Measurements from ENCODE around the gene MOB3B.
"Not testable (repeated sequence)": the region's sequence is repeated elsewhere in the genome, so short reads cannot be mapped to it uniquely, and the experiment has no call there.

The MOB3B gene

DNA sequence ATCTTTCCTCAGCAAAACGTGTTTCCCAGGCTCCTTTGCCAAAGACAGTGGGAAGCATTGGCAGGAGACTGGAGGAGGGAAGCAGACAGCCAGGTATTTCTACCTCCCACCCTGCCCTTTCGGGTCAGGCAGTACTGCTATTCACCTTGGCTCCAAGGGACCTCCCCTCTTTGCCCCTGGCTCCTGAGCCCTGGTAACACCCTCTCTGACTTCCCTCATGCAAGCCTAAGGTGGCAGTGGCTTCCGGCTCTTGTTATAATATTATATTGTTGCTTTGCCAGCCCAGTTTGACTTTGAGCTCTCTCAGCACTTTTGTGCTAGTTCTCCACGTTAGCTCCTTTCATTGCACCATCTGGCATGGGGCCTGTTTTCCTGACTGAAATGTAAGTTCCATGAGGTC lies 87.2 kb downstream of the MOB3B start:
- DNase-seq: no peak

DNA sequence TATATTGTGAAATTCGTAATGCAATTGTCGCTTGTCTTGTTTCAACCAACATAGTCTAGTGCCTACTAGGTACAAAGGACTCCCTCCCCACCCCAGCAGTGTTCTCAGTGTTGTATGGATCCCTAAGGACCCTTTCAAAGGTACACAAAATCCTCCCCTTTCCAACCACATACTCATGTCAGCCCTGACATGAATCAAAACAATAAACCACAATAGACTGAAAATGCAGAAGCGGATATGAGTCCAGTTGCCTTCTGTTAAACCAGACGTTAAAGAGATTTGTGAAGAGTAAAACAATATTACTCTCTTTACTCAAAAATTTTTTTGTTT lies 87.9 kb downstream of the MOB3B start:
- DNase-seq: no peak

DNA sequence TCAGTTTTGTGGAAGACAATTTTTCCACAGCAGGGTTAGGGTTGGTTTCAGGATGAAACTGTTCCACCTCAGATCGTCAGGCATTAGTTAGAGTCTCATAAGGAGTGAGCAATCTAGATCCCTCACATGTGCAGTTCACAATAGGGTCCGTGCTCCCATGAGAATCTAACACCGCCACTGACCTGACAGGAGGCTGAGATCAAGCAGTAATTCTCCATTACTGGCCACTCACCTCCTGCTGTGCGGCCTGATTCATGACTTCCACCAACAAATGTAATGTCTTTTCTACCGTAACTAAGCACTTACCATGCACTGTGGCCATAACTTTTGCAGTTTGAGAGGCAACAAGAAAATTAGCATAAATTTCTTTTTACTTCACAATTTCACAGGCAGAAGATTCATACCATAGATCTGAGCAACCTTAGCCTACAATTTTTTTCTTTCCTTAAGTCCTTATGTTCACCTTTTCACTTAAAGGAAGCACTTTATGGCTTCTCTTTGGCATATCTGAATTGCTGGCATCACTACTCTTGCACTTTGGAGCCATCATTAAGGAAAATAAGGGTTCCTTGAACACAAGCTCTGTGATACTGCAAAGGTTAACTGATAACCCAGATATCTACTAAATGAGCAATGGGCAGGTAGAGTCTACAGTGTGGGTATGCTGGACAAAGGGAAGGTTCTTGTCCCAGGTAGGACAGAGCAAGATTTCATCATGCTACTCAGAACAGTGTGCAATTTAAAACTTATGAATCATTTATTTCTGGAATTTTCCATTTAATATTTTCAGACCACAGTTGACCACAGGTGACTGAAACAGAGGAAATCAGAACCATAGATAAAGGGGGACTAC lies 88.5 kb downstream of the MOB3B start:
- DNase-seq: no peak

DNA sequence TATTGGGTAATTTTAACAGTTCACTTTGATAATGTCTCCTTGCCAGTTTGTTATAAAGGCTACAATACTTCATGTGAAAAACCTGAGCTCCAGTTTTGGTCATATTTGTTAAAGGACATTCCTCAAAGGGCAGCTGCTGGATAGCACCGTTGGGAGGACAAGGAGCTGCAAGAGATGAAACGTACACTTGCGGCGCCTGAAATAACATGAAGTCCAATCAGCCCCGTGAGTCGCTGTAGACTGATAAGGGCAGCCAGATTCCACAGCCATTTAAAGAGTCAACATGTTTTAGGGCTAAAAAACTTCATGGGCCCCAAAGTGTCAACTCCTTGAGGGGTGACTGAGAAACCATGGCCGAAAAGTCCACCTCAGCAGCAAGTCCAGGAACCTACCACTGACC lies 91.1 kb downstream of the MOB3B start:
- no peak for DNase-seq

DNA sequence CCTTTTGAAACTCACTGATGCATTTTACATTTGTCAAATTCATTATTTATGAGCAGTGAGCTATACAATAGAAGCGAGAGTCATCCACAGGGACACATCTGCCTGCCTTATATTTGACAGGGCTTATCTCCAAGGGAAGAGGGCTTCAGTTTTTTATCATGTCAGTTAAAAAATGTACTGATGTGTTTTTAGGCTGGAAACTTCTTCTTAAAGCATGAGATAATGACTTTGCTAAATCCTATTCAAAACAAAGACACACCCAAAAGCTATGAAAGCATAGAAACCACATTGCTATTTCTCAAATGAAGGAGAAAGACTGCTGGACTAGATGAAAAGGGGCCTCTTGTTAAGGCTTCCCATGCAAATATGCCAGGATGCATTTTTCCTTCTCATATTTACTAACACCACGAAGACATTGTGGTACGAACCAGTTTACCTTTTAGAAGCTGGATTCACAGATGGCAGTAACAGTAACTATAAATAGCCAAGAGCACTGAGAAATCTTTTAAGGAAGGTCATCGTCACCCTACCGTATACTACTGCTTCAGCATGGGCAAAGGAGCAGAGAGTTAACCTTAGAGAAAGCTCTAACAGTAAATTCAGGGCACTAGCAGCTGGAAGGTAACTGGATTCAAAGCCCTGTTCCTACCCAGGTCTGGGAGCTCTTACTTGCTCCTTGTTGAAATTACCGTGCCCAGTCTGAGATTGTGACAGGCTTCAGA lies 91.8 kb downstream of the MOB3B start:
- DNase-seq: no peak

DNA sequence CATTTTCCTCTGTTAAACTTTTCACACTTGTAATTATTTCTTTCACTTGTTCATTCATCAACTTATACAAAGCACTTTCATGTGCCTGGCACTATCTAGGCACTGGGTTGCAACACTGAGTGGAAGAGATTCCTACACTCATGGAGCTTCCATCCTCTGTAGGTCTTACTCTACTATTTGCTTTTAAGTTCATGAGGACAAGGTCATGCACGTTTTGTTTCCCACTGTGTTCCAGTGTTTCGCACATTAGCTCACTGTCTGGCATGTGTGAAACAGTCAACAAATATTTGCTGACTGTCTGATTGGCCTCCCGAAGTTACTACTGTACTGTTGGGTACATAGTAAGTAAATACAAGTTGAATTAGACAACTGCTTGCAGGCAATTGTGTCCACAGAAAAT lies 93.4 kb downstream of the MOB3B start:
- no peak for DNase-seq

DNA sequence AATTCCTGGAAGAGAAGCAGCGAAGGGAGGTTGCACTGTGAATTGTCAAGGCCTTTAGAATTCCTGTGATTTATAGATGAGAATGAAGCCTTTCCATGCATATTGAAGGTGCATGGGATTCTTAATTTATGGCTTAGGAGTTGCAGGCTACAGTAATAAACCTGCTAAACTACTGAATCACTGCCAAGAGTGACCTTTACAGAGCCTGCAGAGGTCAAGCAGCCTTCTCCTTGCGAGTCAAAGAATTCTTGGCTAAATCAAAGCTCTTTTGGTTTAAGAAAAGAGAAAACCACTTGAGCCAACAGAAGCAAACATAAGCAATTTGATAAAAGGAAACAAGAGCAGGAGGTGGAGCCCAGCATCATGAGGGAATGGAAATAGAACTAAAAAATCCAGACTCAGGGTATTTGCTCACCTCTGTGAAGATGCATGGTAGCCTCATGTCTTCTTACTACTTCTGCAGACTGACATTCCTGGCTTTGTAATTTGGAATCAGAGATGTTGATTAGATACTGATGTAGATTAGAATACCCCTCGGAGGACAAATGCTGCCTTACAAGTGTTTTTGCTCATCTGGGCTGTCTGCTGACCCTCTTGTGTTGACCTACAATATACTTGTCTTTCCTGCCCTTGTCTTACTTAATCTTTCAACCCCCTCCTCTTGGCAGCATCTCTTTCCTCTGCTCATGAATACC lies 95.8 kb downstream of the MOB3B start:
- no peak for DNase-seq

DNA sequence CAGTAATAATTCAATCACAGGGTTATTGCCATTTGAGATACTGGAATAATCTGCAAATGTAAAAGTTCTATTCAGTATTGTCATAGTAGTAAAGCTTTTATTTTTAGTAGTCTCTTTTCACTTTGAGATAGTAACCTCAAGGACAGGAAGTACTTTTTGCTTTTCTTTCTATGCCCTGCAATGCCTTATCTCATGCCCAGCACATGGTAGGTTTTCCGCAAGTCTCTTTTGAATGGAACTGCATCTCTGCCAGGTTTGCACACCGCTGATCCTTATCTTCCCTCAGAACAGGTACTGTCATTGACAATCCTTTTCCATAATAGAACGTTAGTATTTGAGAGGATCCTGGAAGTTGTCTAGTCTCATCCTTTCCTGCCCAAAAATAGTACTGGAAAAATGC lies 97.3 kb downstream of the MOB3B start:
- no peak for DNase-seq

DNA sequence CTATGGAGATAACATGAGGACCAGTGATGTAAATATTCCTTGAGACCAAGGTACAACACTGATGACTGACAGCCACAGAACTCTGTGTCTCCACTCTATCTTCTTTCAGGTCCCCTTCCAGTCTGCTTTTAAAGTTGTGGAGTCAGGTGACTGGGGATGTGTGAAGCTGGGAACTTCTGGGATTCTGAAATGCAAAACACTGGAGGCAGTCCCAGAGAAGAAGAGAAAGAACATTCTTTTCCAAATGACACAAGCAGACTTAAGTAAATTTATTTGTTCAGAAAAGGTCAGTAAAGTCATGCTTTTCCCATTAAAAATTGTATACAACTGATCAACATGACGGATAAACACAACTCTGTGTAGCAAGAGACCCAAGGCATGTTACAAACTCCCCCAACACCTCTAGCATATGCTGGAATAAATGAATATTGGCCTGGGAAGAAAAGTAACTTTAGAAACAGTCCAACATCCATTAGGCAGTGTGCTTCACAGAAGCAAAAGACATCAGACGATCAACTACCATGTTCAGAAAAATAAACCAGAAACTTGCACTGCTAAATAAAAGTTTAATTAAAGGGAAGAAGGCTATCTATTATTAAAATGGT lies 98.0 kb downstream of the MOB3B start:
- DNase-seq: no peak

DNA sequence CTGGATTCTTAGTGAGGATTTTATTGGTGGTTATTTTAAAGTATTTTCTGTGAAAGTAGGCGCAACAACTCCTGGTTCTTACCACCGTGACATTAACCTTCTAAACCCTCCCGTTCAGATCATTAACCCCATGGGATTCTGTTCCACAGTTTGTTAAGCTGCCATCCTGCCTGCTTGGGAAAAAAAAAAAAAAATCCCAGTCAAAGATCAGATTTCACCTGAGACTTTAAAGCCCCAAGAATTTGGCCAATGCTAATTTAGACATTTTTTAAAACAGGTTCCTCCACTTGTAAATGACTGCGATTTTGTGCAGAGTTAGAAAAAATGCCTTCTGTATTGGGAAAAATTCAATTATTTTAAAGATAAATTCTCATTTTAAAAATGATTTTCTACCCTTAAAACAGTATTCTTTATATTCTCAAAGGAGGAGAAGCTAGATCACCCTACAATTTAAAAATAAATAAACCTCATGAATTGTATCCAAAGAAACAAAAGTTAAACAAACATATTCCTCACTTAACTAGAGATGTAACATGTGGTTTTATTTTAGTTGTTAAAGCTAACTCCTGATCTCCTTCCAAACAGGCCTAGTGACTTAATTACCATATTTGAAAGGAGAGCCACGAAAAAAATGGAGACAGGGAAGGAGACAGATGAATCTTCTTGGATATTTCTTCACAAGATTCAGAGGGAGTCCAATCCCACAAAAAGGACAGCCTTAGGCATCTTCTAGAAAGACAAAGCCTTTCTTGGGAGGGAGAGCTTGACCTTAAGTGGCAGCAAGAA lies 98.7 kb downstream of the MOB3B start:
- DNase-seq: no peak

DNA sequence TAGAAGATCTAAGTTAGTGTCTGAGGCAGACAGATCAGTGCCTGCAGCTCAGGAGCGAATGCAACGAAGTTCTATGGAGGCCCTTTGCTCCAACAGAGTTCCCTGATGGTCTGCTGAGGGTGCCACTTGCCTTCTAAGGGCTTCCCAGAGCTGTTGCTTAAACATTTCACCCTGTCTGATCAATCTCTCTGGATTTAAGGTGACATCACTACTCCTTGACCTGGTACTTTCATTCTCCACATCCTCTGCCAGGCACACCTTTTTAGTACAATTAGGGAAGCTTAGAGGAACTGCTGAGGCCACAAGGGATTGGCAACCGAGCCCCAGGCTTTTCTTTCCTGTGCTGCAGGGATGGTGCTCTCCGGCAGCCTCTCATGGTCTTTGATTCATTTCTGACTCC lies 99.7 kb downstream of the MOB3B start:
- no peak for DNase-seq

DNA sequence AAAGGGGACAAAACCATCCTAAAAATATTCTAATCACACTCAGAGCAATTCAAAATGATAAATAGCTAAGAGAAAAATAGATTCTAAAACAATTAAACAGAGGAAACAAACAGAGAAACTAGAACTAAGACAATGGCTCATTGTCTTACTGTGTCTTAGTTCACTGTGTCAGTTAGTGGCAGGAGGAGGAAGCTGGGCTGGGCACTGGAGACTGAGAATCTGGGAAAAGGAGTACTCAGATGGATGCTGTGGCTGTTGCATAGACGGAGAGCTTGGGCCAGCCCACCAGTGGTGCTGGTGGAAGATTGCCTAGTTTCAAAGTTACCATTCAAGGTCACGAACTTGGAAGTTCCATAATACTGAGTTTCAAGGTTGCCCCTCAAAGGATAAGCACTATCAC lies 100.2 kb downstream of the MOB3B start:
- no peak for DNase-seq

DNA sequence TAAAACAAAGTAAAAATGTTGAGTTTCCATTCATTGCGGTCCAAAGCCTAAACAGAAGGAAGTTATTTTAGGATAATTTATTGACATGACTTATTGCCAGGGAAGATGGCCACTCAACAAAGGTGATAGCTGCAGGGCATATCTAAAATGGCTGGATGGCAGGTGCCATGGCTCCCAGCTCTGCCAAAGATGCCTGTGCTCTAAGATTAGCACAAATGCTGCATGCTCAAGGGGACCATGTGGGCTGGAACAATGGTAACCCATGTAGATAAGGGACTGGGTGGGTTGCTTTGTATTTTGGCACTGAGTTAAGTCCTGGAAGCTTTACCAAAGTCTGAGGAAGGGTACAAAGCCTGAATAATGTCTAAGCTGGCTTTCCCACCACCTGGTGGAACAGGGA lies 101.1 kb downstream of the MOB3B start:
- no peak for DNase-seq

DNA sequence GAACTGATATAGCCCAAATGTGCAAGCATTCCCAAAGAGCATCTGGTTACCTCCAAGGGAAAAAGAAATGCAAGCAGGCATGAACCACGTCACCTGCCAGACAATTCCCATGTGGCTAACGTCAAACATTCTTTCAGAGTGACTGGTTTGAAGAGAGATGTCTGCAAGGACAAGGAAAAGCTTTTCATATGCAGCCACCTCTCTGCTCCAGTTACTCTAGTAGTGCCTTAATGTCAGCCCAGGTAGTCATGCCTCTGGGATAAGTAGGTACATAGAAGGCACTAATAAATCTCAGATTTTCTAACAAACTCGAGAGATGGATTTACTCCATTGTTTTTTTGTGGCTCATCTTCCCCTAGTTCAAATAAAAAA lies 102.4 kb downstream of the MOB3B start:
- no peak for DNase-seq

DNA sequence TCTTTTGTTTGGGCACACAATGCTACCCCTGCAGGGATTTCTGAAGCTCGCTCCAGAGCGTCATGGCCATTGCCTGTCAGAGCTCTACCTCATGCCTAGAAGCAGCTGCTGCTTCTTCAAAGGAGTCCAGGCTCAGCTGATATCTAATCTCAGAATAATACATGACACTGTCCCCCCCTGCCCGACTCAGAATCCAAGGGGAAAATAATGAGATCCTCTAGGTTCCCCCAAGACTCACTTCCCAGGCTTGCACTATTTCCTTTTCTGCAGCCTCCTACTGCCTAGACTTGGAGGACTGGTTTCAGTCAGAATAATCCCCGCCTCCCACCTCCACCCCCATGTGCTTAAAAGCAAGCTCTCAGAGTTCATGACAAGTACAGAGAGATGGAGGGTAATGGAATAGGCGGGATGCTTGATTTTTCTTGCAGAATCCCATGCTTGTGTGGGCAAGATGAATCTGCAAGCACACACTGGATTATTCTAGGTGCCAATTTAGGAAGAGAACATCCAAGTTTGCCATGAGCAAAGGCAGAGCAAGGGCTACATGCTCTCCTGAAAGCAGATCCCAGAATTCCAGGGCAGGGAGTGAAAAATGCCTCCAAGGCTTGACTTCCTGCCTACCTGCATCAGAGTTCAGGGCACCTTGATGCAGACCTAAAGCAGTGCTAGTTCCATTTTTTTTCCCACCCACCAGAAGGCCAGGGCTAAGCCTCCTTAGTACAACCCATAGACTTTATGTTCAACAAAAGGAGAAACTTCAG lies 102.9 kb downstream of the MOB3B start:
- no peak for DNase-seq

DNA sequence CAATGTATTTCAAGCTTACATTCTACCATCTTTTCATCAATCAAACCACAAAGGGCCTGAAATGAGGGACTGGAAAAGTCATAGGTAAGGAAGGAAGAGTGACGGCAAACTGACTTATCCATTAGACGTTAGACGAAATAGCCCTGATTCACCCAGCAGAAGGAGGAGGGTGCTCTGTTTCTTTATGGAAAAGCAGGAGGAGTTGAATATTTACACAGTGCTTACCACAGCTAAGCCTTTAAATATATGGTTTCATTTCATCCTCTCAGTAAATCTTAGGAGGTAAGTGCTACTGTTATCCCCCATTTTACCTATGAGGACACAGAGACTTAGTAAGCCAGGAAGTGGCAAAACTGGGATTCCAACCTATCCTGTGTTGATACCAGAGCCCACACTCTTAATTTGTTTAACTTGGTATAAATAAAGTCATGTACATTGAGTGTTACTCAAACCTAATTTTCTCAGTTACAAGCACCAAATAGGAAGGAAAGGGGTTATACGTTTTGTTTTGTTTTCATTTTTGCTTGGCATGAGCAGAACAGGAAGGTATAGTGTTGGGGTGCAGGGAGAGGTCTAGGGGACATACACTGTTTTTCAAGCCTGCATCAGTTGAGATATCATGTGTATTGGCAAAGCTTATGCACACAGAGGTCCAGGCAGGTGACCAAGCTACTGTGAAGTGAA lies 103.6 kb downstream of the MOB3B start:
- DNase-seq: no peak

DNA sequence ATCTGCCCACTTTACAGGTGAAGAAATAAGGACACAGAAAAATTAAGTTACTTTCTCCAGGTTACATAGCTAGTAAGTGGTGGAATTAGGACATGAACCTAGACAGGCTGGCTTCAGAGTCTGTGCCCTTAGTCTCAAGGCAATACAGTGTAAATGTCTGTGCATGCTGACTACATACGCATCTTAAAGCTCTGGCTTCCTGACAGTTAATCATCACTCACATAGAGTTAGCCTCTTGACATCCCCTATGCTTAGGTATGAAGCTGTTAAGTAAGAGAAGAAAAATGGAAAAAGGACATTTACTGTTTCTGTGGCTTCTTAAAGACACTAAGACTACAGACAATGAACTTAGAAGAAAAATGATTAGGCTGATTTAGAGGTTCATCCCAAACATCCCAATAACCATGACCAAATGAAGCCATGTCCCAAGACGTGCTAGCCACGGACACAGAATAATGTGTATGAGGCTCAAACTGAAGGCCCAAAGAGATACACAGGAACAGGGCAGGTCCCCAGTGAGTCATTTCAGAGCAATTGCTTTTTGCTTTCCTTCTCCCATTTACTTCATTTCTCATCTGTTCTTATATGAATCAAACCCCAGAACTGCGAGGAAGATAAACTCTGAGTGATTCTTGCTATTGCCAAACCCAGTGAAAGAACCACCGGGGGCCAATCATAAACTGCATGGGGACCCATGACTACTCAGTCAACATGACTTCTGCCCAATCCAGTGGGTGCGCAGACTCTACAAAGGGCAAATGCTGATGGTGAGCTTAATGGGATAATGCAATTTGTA lies 105.5 kb downstream of the MOB3B start:
- no peak for DNase-seq

DNA sequence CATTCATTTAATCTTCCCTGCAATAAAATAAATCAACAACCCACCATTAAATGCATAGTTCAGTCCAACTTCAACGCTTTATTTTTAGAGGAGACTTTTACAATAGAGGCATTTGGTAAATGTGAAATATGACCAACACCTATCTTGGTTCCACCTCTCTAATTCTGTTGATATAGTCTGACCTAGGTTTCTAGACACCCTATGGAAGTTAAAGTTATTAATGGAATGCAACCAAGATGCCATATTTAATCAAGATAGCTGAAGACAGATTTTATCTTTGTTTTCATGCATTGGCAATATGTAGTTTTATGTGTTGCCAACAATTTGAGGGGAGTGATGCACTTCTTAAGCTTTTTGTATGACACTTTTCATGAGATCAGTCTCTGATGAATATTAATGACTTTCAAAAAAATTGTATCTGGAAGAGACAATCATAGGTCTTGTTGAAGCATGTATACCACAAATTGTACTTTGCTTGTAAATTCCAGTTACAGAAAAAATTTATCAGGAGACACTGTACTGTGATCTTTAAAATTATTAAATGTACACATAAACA lies 107.3 kb downstream of the MOB3B start:
- DNase-seq: no peak

DNA sequence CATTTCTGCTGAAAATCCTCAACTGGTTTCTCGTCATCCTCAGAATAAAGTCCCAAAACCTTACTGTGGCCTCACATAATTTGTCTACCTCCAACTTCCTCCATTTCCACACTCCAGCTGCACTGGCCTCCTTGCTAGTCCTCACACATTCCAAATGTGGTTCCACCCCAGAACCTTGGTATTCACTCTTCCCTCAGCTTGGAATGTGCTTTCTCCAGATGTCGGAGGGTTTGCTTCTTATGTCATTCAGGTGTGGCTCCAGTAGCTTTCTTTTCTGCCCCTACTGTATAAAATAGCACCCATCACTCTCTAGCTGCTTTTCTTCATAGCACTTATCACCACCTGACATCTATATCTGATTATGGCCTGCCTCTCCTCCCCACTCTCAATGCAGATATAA lies 108.0 kb downstream of the MOB3B start:
- no peak for DNase-seq

DNA sequence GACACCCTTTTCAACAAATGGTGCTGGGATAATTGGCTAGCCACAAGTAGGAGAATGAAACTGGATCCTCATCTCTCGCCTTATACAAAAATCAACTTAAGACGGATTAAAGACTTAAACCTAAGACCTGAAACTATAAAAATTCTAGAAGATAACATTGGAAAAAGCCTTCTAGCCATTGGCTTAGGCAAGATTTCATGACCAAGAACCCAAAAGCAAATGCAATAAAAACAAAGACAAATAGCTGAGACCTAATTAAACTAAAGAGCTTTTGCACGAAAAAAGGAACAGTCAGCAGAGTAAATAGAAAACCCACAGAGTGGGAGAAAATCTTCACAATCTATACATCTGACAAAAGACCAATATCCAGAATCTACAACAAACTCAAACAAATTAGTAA lies 110.1 kb downstream of the MOB3B start:
- DNase-seq: not testable (repeated sequence)
